ENCODE data around the gene MSX2.

Gene MSX2

GRCh38 chr5:174719793-174720611 lies 4.4 kb upstream of the MSX2 start:
- DNase-seq = no peak

DNA sequence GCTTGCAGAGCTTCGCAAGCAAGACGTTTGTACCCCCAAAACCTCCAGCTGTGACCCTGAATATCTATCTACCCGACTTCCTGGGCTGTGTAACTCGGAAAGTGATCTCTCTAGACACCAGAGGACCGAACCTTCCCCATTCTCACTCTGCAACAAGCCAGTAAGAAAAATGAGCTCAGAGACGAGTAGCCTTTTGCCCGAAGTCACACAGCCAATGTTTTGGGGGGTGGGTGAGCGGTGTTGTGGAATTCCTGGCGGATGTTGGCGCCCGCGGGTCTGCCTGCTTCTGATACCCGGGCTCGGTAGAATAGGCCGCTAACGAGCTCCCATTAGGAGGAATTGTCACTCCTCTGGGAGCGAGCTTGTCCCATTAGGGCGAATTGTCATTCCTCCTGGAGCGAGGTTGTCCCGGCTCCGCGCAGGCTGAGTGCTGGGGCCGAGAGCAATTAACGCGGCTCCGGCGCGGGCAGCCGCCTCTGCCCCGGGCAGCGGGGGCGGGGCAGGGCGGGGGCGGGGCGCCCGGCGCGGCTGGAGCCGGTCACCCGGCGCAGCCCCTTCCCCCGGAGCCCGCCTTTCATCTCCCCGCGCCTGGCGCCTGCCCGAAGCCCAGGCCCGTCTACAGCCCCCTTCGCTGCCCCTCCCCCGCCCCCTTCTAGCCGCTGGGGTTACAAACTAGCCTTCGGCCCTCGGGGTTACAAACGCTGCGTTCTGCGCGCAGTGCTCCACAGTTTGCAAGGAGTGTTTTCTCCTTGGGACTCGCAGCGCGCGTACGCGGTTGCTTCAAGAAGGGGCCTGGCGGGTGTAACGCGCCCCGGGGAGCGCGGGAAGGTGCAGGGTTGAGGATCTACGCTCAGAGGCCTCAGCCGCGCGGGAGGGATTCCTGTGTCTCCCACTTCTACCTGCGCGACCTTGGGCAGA lies 3.5 kb upstream of the MSX2 start:
- no peak for DNase-seq

DNA sequence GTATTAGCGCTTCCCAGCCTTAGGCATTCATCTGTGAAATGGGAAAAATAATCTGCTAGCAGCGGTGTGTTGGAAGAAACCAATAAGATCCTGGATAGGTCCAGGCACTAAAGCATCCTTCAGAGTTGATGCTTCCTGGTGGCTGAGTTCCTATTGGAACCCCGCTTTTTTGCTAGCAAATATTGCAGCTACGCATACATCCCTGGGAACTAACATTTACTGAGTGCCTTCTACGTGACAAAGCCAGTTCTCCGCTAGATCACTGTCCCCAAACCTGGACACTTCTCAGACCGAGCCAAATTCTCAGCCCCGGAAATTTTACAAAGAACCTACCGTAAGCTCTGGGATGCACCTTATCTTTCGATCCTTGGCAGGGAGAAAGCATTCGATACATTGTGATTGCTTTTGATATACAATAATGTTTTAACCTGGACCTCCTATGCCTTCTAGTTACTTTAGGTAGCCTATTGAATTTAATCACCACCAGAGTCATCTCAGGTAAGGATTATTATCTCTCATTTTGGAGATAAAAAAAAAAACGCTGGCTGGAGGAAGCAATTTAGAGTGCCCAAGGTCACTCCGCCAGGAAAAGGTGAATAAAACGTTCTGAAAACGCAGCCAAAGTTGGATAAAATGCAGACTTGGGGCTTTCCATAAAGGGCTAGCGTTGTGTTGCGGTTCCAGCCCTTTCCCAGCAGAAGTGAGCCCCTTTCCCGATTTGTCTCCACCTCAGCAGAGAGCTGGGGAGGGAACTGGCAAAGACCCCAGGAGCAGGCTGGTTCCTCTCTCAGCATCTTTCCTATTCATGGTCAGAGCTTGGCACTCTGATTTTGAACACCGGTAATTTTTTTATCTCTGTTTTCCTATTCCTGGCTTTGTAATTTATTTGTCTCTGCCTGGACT lies 2.6 kb upstream of the MSX2 start:
- DNase-seq = no peak

DNA sequence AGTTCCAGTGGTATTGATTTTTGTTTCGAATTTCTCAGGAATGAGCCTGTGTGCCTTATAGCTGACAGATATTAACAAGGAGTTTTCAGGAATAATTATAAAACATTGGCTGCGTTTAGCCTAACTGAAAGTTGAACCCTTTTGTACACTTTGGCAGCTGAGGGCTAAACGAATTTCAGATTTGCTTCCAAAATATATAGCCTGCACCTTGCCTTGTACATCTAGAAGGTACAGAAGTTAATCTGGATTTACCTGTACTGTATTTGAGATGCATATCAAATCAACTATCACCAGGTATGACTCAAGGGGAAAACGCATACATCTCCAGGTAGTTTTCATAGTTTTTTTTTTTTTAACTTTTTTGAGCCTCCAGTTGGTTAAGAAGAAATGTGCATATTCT lies 1.9 kb upstream of the MSX2 start:
- no peak for DNase-seq

GRCh38 chr5:174723315-174723978 lies 935 bp upstream of the MSX2 start:
- DNase-seq = no peak

- DNase-seq = no peak
Measured at GRCh38 chr5:174723979-174724483, 351 bp upstream of the MSX2 start.

DNA sequence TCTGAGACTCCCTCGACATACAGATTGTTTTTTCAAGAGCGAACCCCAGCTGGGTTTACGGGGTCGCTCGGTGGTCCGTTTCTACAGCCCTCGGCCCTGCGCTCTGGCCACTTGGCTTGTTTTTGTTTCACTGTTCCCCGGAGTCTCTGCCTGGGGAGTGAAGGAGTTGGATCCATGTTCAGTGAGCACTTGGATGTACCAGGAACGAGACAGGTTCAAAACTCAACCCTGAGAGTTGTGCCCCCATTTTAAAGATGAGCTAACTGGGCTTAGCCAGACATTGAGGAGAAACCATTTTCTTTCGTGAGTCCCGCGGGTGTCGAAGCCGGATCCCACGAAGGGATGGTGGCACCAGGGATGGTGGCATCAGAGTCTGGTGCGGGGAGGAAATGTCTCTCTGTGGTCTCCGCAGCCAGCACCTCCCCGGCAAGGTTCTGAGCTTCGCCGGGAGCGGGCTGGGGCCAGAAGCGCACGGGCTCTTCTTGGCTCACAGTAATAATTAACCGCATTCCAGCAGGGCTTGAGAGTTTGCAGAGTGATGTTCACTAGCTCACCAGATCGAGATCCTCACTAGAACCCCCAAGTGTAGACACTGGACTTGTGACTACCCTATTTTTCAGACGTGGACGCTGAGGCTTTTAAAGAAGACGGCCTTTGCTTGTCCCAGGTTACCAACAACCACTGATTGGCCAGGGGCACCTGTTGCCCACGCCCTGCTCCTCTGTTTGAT lies 1.0 kb downstream of the MSX2 start:
- no peak for DNase-seq

GRCh38 chr5:174725991-174726601 lies 1.7 kb downstream of the MSX2 start:
- no peak for DNase-seq

- no peak for DNase-seq
Measured at GRCh38 chr5:174726916-174727793, 2.8 kb downstream of the MSX2 start.

DNA sequence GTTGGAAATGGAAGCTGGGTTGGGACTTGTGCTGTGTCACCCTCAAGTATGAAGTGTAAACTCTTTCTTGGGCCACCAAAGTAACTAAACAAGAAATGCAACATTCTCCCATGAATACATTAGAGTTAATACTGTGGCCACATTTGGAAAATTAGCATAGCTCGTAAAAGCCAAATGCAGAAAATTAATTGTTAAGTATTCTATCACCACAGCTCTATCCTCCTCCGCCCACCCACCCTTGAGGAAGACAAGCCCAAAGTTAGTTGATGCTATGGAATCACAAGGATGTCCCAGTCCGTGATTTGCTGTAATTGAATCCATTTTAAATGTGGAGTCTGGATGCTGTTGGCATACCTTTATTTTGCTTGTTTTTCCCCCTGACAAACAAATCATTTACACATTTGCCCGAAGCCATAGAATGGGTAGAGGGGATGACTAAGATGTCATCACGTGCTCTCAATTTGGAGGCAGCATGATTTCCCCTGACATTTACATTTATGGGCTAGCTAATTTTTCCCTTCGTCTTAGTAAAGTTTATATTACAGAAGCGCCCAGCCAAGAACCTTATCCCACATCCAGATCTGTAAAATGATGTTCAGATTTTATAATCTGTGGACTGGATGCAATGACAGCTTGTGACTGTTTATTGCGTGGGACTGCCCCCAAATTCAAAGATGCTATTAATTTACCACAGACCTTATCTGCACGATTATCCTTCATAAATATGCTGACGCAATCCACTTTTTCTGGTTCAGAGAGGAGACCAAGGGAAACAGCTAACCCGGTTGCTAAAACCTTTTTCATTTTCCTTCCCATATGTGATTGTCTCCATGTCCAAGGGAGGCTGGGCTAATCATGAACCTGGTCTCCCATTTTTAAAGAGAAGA lies 3.7 kb downstream of the MSX2 start:
- no peak for DNase-seq

GRCh38 chr5:174729075-174729680 lies 4.8 kb downstream of the MSX2 start:
- no peak for DNase-seq

DNA sequence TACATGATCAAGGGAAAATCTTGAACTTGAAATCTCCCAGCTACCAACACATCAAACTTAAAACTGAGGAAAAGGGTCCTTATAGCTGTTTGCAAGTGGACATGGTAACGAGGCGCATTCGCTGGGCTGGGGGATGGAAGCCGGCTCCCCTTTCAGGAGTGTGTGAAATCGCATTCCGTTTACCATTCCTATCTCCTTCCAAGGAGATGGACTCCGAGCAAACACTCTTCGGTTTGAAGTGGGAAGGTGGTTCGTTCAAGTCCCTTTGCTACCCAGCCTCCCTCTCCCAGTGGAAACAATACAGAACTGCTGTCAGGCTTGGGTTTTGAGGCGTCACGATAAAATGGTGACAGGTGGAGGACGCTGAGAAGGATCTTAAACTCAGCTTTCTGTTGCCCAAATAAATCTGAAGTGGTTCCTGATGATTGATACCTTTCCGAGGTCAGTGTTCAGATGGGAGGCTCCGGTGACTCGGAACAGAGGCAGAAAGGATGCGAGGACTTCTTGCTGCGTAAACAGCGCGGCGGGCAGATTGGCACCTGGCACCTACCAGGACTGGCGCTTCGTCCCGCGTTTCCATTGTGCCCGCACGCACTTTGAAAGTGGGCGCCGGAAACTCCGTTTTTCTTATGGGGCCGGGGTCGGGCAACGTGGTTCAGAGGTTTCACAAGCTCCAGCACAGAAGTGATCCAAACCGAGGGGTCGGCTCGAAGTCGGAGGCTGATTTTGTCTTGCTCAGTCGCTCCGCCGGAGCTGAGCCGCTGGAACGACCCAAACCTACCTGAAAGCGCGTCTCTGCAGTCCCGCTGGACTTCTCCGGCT lies 7.0 kb downstream of the MSX2 start:
- DNase-seq = no peak

GRCh38 chr5:174732036-174733020 lies 7.9 kb downstream of the MSX2 start:
- no peak for DNase-seq

DNA sequence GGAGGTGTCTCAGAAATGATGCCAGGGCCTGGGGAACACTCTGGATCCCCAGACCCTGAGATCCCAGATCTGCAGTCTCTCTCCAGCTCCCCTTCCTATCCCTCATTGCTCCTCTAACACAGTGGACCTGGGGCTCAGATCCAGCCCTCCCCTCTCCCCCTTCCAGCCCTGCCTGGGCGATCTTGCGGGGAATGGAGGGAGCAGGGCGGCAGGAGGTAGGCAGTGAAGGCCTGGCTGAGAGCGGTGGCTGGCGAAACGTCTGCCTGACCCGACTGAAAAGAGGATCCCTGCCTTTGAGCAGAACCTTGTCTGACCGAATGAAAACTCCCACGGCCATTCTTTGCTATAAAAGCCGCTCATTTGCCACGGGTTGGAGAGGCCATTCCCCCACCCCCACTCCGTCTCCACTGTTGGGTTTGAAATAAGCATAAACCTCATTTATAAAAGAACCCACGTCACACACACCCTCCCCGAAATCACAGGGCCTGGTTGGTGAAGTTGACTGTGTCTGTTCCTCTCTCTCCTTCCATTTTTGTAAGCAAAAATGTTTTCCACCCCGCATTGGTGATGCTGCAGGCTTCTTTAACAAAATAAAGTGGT lies 8.8 kb downstream of the MSX2 start:
- no peak for DNase-seq

- no peak for DNase-seq
Measured at GRCh38 chr5:174733836-174734235, 9.5 kb downstream of the MSX2 start.
